Inflammatory macrophage treated with lipopolysaccharide for 1 hour (primary cell): ENCODE data around the gene EIF3F.

Source experiments
- DNase-seq, 2 donors: peaks; one replicate each; pipeline ENCODE4 v3.0.0-alpha.2; 2020 to 2022

Gene EIF3F

GRCh38 chr11:8023831-8024555 is 36.9 kb downstream of the EIF3F start:
- DNase-seq: no peak

GRCh38 chr11:8025123-8025522 is 38.0 kb downstream of the EIF3F start:
- no peak for DNase-seq

- DNase-seq: no peak
Observed at GRCh38 chr11:8025816-8026215, 38.7 kb downstream of the EIF3F start.

- DNase-seq: no peak
Observed at GRCh38 chr11:8026982-8027381, 39.8 kb downstream of the EIF3F start.

GRCh38 chr11:8028766-8029165 is 41.6 kb downstream of the EIF3F start:
- no peak for DNase-seq

- no peak for DNase-seq
Observed at GRCh38 chr11:8030526-8031247, 43.5 kb downstream of the EIF3F start.

GRCh38 chr11:8031248-8032115 is 44.3 kb downstream of the EIF3F start:
- no peak for DNase-seq

- DNase-seq: no peak
Observed at GRCh38 chr11:8032122-8032521, 45.0 kb downstream of the EIF3F start.

- DNase-seq: no peak
Observed at GRCh38 chr11:8032576-8033304, 45.6 kb downstream of the EIF3F start.

- DNase-seq: peak; percentile 41 to 69
Observed at GRCh38 chr11:8033305-8034105, 46.4 kb downstream of the EIF3F start.

GRCh38 chr11:8034106-8034585 is 47.0 kb downstream of the EIF3F start:
- DNase-seq: no peak

GRCh38 chr11:8034604-8035190 is 47.6 kb downstream of the EIF3F start:
- DNase-seq: no peak

GRCh38 chr11:8035200-8035855 is 48.2 kb downstream of the EIF3F start:
- no peak for DNase-seq

GRCh38 chr11:8036002-8036802 is 49.1 kb downstream of the EIF3F start:
- peak; percentile 21 to 39 for DNase-seq

GRCh38 chr11:8036986-8037385 is 49.8 kb downstream of the EIF3F start:
- DNase-seq: no peak

GRCh38 chr11:8038393-8038792 is 51.3 kb downstream of the EIF3F start:
- DNase-seq: no peak

GRCh38 chr11:8038811-8039529 is 51.8 kb downstream of the EIF3F start:
- DNase-seq: no peak

GRCh38 chr11:8039530-8040260 is 52.6 kb downstream of the EIF3F start:
- DNase-seq: no peak
